GM20000 (cell line): ENCODE results near the gene C10orf53.

Experiments
- DNase-seq: peaks from one replicate; pipeline ENCODE4 v3.0.0; 2012; ENCODE audit warnings: low spot score
- TF ChIP-seq, protein P1 (sequence below): IDR thresholded peaks from 2 replicates; pipeline ENCODE4 v1.5.1; 2012; ENCODE audit warnings: mild to moderate bottlenecking, control low read depth; ENCODE audit errors: extremely low read depth, missing control alignments

C10orf53 gene

DNA sequence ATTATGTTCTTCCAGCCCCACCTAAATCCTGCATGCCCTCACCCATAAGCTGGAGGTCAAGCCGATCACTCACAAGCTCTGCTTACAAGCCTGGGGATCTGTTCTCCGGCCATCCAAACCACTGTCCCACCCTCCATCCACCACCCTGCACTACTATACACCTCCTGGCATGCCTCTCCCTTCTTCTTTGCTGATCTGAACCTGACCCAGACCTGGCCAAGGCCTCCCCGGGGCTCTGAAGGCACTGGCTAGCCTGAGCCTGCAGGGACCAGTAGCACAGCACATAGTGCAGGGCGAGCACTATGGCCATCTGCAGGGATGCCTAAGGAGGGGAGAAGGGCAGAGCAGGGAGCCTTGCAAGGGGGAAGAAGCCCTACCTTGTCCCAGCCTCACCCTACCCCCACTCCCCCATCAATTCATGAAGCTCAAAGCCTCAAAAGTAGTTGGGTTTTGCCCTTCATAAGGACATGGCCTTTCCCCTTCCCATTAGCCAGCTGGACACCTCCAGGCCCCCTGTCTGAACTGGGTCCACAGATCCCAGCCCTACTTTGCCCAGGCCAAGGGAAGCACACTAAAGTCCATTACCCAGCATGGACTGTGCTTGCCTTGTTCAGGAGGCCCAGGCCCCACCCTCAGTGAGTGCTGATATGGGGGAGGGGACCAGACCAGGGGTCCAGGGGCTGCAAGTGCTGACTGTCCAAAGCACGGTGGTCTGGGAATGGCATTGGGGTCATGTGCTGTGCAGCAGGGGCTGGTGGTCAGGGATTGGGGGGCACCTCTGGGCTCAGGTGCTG is 36.0 kb upstream of the C10orf53 start:
- no peak for DNase-seq
- TF ChIP-seq, protein P1, sequence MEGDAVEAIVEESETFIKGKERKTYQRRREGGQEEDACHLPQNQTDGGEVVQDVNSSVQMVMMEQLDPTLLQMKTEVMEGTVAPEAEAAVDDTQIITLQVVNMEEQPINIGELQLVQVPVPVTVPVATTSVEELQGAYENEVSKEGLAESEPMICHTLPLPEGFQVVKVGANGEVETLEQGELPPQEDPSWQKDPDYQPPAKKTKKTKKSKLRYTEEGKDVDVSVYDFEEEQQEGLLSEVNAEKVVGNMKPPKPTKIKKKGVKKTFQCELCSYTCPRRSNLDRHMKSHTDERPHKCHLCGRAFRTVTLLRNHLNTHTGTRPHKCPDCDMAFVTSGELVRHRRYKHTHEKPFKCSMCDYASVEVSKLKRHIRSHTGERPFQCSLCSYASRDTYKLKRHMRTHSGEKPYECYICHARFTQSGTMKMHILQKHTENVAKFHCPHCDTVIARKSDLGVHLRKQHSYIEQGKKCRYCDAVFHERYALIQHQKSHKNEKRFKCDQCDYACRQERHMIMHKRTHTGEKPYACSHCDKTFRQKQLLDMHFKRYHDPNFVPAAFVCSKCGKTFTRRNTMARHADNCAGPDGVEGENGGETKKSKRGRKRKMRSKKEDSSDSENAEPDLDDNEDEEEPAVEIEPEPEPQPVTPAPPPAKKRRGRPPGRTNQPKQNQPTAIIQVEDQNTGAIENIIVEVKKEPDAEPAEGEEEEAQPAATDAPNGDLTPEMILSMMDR: no peak

DNA sequence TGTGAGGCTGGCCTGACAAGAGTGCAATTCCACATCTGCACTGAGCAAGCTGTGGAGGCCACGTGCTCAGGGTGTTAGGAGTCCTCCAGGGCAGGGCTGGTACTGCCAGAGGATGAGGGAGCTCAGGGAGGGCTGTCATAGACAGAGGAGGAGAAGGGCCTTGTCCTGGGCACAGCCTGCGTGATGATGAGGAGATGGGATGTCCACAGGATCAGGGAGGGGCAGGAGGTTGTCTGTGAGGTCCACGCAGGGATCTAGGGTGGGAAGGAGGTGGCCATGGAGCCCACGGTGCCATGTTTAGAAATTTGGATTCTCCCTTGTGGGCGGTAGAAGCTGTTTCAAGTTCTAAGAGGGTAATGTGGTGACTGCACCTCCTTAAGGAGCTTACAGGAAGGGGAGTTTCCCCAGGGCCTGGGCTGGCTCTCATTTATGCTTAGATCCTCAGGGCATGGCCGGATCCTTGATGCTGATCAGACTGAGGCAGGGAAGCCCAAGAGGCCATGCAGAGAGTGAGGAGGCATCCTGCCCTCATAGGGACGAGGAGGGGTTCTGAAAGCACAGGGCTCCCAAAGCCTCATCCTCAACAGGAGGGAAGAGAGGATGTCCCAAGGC is 35.3 kb upstream of the C10orf53 start:
- TF ChIP-seq, protein P1: no peak
- DNase-seq: no peak

DNA sequence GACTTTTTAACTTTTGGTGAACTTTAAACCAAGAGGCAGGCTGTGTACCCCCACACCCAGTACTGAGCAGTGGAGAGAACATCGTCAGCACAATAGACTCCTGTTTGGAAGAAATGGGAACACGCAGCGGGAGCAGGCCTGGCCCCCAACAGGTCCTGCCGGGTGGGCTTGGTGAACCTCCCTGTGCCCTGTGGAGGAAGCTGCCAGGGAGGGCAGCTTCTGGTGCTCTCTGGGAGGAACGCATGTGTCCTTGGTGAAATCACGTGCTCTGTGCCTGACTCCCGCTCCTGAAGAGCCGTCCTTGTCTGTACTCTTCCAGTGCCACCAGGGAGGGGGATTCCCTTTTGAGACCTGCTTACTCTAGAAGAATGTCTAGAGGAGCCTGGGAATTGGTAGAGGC is 34.0 kb upstream of the C10orf53 start:
- TF ChIP-seq, protein P1: no peak
- DNase-seq: no peak

GRCh38 chr10:49645871-49646870 is 33.3 kb upstream of the C10orf53 start:
- TF ChIP-seq, protein P1: no peak

GRCh38 chr10:49647554-49647953 is 31.9 kb upstream of the C10orf53 start:
- no peak for DNase-seq
- TF ChIP-seq, protein P1: no peak

More at GRCh38 chr10:49645871-49646870, 33.3 kb upstream of the C10orf53 start:
- no peak for DNase-seq

DNA sequence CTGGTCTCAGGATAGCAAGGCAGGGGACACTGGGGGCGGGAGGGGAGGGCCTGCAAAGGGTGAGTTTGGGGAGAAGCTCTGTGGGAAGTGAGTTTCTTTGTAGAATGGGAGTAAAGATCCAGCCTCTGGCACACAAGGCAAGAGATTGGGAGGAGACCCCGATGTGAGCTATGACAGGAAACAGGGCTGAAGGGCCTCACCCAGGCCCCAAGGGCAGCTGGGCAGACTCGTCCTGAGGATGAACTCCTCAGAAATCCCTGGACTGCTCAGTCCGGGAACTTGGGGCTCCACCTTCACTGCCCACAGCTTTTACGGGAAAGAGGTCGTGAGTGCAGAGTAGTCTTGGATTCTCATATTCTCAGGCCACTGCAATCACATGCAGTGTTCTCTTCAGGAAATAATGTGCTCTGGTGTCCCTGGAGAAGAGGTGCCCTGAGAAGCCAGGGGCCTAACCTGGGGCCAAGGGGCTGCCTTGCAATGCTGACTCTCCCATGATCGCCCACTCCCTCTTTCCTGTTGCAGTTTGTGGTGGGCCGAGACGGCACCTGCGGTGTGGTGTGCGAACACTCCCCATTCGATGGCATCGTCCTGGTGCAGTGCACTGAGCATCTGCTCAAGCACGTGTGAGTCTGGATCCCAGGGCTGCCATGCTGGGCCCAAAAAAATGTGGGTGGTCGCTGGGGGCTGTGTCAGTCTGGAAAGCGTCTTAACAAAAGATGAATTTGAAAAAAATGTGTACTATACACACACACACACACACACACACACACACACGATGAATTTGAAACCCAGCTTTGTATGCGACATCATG is 31.3 kb upstream of the C10orf53 start:
- TF ChIP-seq, protein P1: no peak
- DNase-seq: no peak
